Heart left ventricle (tissue), 16 donors: ENCODE results near the gene LRRIQ1. TPM values are rescaled to one million over a fixed set of nuclear protein-coding genes. Genes with fewer than 3 reads are reported as not detected.

ENCODE experiments used
- ATAC-seq, 4 donors: fragments of 200-7000 bp; cut with Tn5 transposase; one replicate each; pipeline ENCODE4 v1.9.1; 2020 to 2022; ENCODE audit warnings: moderate library complexity in 4 of 4, mild to moderate bottlenecking in 3 of 4, moderate number of reproducible peaks in 1 of 4
- DNase-seq, 5 donors: peaks; one replicate each; pipeline ENCODE4 v3.0.0-alpha.2; 2020
- H3K27ac ChIP-seq, 12 donors: fragments of 200-600 bp; sonication (generic) in 4 of 12; one replicate each; pipeline versions ENCODE4 v1.5.0 to v1.8.0; 2016 to 2022; ENCODE audit warnings: mild to moderate bottlenecking in 2 of 12
- H3K27me3 ChIP-seq, 9 donors: fragments of 200-600 bp; sonication (generic) in 2 of 9; one replicate each; pipeline versions ENCODE4 v1.5.1 to v1.8.0; 2016 to 2022; ENCODE audit warnings: mild to moderate bottlenecking in 3 of 9
- H3K36me3 ChIP-seq, 9 donors: fragments of 200-600 bp; sonication (generic) in 2 of 9; one replicate each; pipeline versions ENCODE4 v1.5.0 to v1.8.0; 2018 to 2022; ENCODE audit warnings: mild to moderate bottlenecking in 2 of 9
- H3K4me1 ChIP-seq, 12 donors: fragments of 200-600 bp; sonication (generic) in 4 of 12; one replicate each; pipeline versions ENCODE4 v1.5.0 to v1.8.0; 2016 to 2022; ENCODE audit warnings: mild to moderate bottlenecking in 3 of 12
- H3K4me3 ChIP-seq, 12 donors: fragments of 200-600 bp; sonication (generic) in 4 of 12; one replicate each; pipeline versions ENCODE4 v1.5.0 to v1.8.0; 2017 to 2022; ENCODE audit warnings: mild to moderate bottlenecking in 9 of 12, moderate library complexity in 4 of 12
- H3K9me3 ChIP-seq, 12 donors: fragments of 200-600 bp; sonication (generic) in 4 of 12; one replicate each; pipeline versions ENCODE4 v1.5.0 to v1.8.0; 2016 to 2022; ENCODE audit warnings: mild to moderate bottlenecking in 1 of 12
- CTCF ChIP-seq, 12 donors: fragments of 200-600 bp; sonication (generic) in 4 of 12; IDR thresholded peaks; one replicate each; pipeline versions ENCODE4 v1.5.0 to v1.8.0; 2018 to 2022; ENCODE audit warnings: antibody characterized with exemption in 12 of 12, mild to moderate bottlenecking in 5 of 12
- POLR2A ChIP-seq, 2 donors: fragments of 450-650 bp; IDR thresholded peaks; one replicate each; pipeline ENCODE4 v1.6.1; 2017; ENCODE audit warnings: antibody characterized with exemption in 2 of 2, mild to moderate bottlenecking in 2 of 2, moderate library complexity in 2 of 2
- WGBS, 4 donors: extraction: QIAGEN DNeasy Blood & Tissue Kit in 2 of 4; methylation state at CpG; one replicate each; pipeline versions ENCODE4 v1.1.5 to v1.1.7; 2013 to 2018; 5-methylcytosine and 5-hydroxymethylcytosine counted together
- intact Hi-C, 10 donors: fragments of 100-400 bp; cut with DNase I; formaldehyde crosslinking; loops; one replicate each; pipeline versions ENCODE4 v1.11.1 to v1.14.2; 2022
- polyA plus RNA-seq, 2 donors: library from polyadenylated mRNA; stranded (reverse); fragments of 200-250 nt; gene quantifications; one replicate each; pipeline ENCODE4 v1.2.3, GENCODE V29; 2013
- total RNA-seq, 9 donors: library from RNA; depleted of rRNA in 2 of 9; stranded (reverse); fragments of >200 nt in 2 of 9; fragmentation: NEBNext Ultra II Directional in 3 of 9; extraction: Animal tissue kit (Norgen Biotek cat#: 25700) in 3 of 9; gene quantifications; one replicate each; pipeline versions ENCODE4 v1.1.0 to v1.2.4, GENCODE V29; 2016 to 2023
- donor health status: ischemic (EF 13 %, LVEDD 7.1; RV severe dilation, severe dysfunction).
- donor health status: healthy with polysubstance abuse.
- donor health status: DM: no; HTN: yes; CAD: no.
- donor health status: DM: no; HTN: no; CAD: no.
- donor health status: ischemic (EF 25% LVEDD 6.9; RV normal size, moderate dysfunction).
- donor health status: ischemic (EF 25% LVEDD 5.7; RV mildly dilated, moderate dysfunction).
- donor health status: healthy.
- donor health status: DM: yes; HTN: yes; CAD: no.
- donor health status: ischemic (EF 35%, LVEDD 5.7; RV mildly dilated, moderate dysfunction).
- donor health status: nonischemic (EF 11% LVEDD 7.7; RV severe dilation, severe dysfunction).
- donor health status: DM: yes; HTN: yes; CAD: no.
- donor health status: PGD.
- donor health status: ischemic (EF 29% LVEDD 5.4; RV normal size, mild dysfunction).
- donor health status: nonischemic (EF 23%, LVEDD 6.1; RV moderate dilation, normal function).

Gene LRRIQ1
- total and polyA plus RNA-seq, 11 donors: 0.04 to 0.72 (median 0.41) TPM; not detected in 3

- intact Hi-C loops: no loop called here
- 76 to 86% (median 80%) methylated on average over 3 of the region's 3 CpGs for WGBS, 4 donors
- Histone ChIP-seq H3K36me3 (no peaks in the 10 kb centered on the region), H3K4me3 (no peak overlapping the region), H3K9me3 (no peaks in the 10 kb centered on the region), H3K4me1 (no peaks in the 10 kb centered on the region), H3K27ac (no peak overlapping the region), H3K27me3 (no peaks in the 10 kb centered on the region)
- no peak for TF ChIP-seq POLR2A (IDR thresholded peaks at IDR 0.05)
- no peak for TF ChIP-seq CTCF (IDR thresholded peaks at IDR 0.05)
- DNase-seq: no peak
- ATAC-seq: no peak
Observed at GRCh38 chr12:85157035-85157603, 121.0 kb downstream of the LRRIQ1 start.

GRCh38 chr12:85163752-85164321 is 127.7 kb downstream of the LRRIQ1 start:
- Histone ChIP-seq H3K36me3 (no peaks in the 10 kb centered on the region), H3K4me3 (no peak overlapping the region), H3K27ac (no peak overlapping the region), H3K9me3 (no peaks in the 10 kb centered on the region), H3K27me3 (no peaks in the 10 kb centered on the region), H3K4me1 (no peaks in the 10 kb centered on the region)
- TF ChIP-seq POLR2A (IDR thresholded peaks at IDR 0.05) (no peak), CTCF (IDR thresholded peaks at IDR 0.05) (no peak)
- WGBS, 4 donors: 70 to 83% (median 75%) methylated on average over 1 of the region's 1 CpG
- DNase-seq: no peak
- no peak for ATAC-seq
- intact Hi-C loops: no loop called here

GRCh38 chr12:85179680-85180270 is 143.6 kb downstream of the LRRIQ1 start:
- Histone ChIP-seq H3K4me1 (no peaks in the 10 kb centered on the region), H3K9me3 (peaks cover 0 to 5% (median 0%) of the 10 kb centered on the region in 12 donors), H3K36me3 (no peaks in the 10 kb centered on the region), H3K27me3 (no peaks in the 10 kb centered on the region), H3K27ac (no peak overlapping the region), H3K4me3 (no peak overlapping the region)
- intact Hi-C loops: no loop called here
- TF ChIP-seq CTCF (IDR thresholded peaks at IDR 0.05) (no peak), POLR2A (IDR thresholded peaks at IDR 0.05) (no peak)
- WGBS, 4 donors: 35 to 48% (median 39%) methylated on average over 2 of the region's 2 CpGs
- no peak for ATAC-seq
- no peak for DNase-seq

- H3K27ac ChIP-seq: no peak overlapping the region
- intact Hi-C loops: no loop called here
- DNase-seq: no peak
Observed at GRCh38 chr12:85182699-85183098, 146.5 kb downstream of the LRRIQ1 start.

More at GRCh38 chr12:85182699-85183098, 146.5 kb downstream of the LRRIQ1 start:
- 65 to 79% (median 76%) methylated on average over 4 of the region's 4 CpGs for WGBS, 4 donors
- Histone ChIP-seq H3K4me1 (no peaks in the 10 kb centered on the region), H3K27me3 (no peaks in the 10 kb centered on the region), H3K4me3 (no peak overlapping the region), H3K36me3 (no peaks in the 10 kb centered on the region), H3K9me3 (no peaks in the 10 kb centered on the region)
- no peak for TF ChIP-seq POLR2A (IDR thresholded peaks at IDR 0.05)
- no peak for TF ChIP-seq CTCF (IDR thresholded peaks at IDR 0.05)
- ATAC-seq: no peak
